T-helper 1 cell treated with Interleukin-12 subunit alpha and Interleukin-12 subunit beta and Interleukin-4 antibody, amounts not matched to agents 30 ng/mL and 1 ng/mL, for 36 hours (primary cell): ENCODE results near the gene GALNT9. TPM values are rescaled to one million over a fixed set of nuclear protein-coding genes. Genes with fewer than 3 reads are reported as not detected.

ENCODE experiments used
- intact Hi-C: fragments of 100-400 bp; cut with micrococcal nuclease; formaldehyde crosslinking; loops from one replicate; pipeline ENCODE4 v1.15.1; 2024
- total RNA-seq: library from RNA; stranded (reverse); gene quantifications from 2 replicates; pipeline ENCODE4 v1.2.3, GENCODE V29; 2022

Gene GALNT9
- total RNA-seq, 1 donor from 2014 or later: not detected

GRCh38 chr12:132161796-132162507 is 167.4 kb downstream of the GALNT9 start:
- intact Hi-C loops: loop anchor here (1.0 kb wide), 1 partner anchor 27 kb away; no protein-coding TSS in a partner anchor

GRCh38 chr12:132161036-132161781 is 168.2 kb downstream of the GALNT9 start:
- intact Hi-C loops: no loop called here

GRCh38 chr12:132160601-132161035 is 168.8 kb downstream of the GALNT9 start:
- intact Hi-C loops: no loop called here

- intact Hi-C loops: no loop called here
These were observed 169.4 kb downstream of the GALNT9 start for GRCh38 chr12:132160016-132160415.

- intact Hi-C loops: no loop called here
These were observed 169.8 kb downstream of the GALNT9 start for GRCh38 chr12:132159555-132160003.

- intact Hi-C loops: no loop called here
These were observed 170.5 kb downstream of the GALNT9 start for GRCh38 chr12:132158677-132159554.

GRCh38 chr12:132157733-132158409 is 171.5 kb downstream of the GALNT9 start:
- intact Hi-C loops: no loop called here

- intact Hi-C loops: no loop called here
These were observed 172.6 kb downstream of the GALNT9 start for GRCh38 chr12:132156573-132157325.

GRCh38 chr12:132155771-132156572 is 173.4 kb downstream of the GALNT9 start:
- intact Hi-C loops: loop anchor here (2.0 kb wide), 2 partner anchors 55 to 459 kb away; no protein-coding TSS in a partner anchor

GRCh38 chr12:132154941-132155770 is 174.2 kb downstream of the GALNT9 start:
- intact Hi-C loops: loop anchor here (1.0 to 2.0 kb wide), 7 partner anchors 34 to 460 kb away; no protein-coding TSS in a partner anchor

GRCh38 chr12:132154341-132154761 is 175.0 kb downstream of the GALNT9 start:
- intact Hi-C loops: loop anchor here (1.0 to 2.0 kb wide), 7 partner anchors 35 to 460 kb away; no protein-coding TSS in a partner anchor

GRCh38 chr12:132153501-132154340 is 175.7 kb downstream of the GALNT9 start:
- intact Hi-C loops: loop anchor here (1.0 to 2.0 kb wide), 7 partner anchors 36 to 461 kb away; no protein-coding TSS in a partner anchor

GRCh38 chr12:132152953-132153352 is 176.4 kb downstream of the GALNT9 start:
- intact Hi-C loops: no loop called here

- intact Hi-C loops: no loop called here
These were observed 177.0 kb downstream of the GALNT9 start for GRCh38 chr12:132152411-132152821.

- intact Hi-C loops: no loop called here
These were observed 177.5 kb downstream of the GALNT9 start for GRCh38 chr12:132151766-132152410.

- intact Hi-C loops: no loop called here
These were observed 178.1 kb downstream of the GALNT9 start for GRCh38 chr12:132151145-132151765.
